Left renal pelvis (tissue), 4 donors: ENCODE data around the gene ITGA11. TPM values are rescaled to one million over a fixed set of nuclear protein-coding genes. Genes with fewer than 3 reads are reported as not detected.
"Not testable (repeated sequence)": the region's sequence is repeated elsewhere in the genome, so short reads cannot be mapped to it uniquely, and the experiment has no call there.

ENCODE experiments used
- DNase-seq, 4 donors: peaks; one replicate each; pipeline ENCODE4 v3.0.0-alpha.2; 2013; ENCODE audit warnings: low read depth in 4 of 4, low spot score in 3 of 4
- polyA plus RNA-seq, 4 donors: library from polyadenylated mRNA; unstranded; fragments of 120-200 nt; gene quantifications; one replicate each; pipeline ENCODE4 v1.2.1, GENCODE V29; 2013; ENCODE audit not compliant: insufficient read length in 4 of 4

ITGA11 gene
- polyA plus RNA-seq, 4 donors: 3.4 to 23.2 (median 4.4) TPM

DNA sequence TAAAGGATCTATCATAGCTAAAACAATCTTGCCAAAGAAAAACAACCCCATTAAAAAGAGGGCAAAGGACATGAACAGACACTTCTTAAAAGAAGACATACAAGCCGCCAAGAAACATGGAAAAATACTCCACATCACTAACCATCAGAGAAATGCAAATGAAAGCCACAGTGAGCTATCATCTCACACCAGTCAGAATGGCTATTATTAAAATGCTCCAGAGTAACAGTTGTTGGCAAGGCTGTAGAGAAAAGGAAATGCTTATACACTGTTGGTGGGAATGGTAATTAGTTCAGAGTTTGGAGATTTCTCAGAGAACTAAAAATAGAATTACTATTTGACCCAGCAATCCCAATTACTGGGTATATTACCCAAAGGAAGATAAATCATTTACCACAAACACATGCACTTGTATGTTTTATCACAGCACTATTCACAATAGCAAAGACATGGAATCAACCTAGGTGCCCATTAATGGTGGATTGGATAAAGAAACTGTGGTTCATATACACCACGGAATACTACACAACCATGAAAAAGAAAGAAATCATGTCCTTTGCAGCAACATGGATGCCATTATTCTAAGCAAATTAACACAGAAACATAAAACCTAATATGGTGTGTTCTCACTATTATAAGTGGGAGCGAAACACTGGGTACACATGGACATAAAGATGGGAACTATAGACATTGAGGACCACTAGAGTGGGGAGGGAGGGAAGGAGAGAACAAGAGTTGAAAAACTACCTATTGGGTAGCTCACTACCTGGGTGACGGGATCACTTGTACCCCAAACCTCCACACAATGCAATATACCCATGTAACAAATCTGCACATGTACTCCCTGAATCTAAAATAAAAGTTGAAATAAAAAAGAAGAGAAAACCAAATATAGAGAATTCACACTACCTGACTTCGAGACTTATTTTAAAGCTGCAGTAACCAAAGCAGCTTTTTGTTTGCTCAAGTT is 32.6 kb downstream of the ITGA11 start:
- DNase-seq: no peak

DNA sequence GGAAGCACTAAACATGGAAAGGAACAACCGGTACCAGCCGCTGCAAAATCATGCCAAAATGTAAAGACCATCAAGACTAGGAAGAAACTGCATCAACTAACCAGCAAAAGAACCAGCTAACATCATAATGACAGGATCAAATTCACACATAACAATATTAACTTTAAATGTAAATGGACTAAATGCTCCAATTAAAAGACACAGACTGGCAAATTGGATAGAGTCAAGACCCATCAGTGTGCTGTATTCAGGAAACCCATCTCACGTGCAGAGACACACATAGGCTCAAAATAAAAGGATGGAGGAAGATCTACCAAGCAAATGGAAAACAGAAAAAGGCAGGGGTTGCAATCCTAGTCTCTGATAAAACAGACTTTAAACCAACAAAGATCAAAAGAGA is 34.0 kb downstream of the ITGA11 start:
- not testable (repeated sequence) for DNase-seq

GRCh38 chr15:68396068-68396467 is 35.9 kb downstream of the ITGA11 start:
- DNase-seq: no peak

- no peak for DNase-seq
Observed at GRCh38 chr15:68391121-68391520, 40.8 kb downstream of the ITGA11 start.

DNA sequence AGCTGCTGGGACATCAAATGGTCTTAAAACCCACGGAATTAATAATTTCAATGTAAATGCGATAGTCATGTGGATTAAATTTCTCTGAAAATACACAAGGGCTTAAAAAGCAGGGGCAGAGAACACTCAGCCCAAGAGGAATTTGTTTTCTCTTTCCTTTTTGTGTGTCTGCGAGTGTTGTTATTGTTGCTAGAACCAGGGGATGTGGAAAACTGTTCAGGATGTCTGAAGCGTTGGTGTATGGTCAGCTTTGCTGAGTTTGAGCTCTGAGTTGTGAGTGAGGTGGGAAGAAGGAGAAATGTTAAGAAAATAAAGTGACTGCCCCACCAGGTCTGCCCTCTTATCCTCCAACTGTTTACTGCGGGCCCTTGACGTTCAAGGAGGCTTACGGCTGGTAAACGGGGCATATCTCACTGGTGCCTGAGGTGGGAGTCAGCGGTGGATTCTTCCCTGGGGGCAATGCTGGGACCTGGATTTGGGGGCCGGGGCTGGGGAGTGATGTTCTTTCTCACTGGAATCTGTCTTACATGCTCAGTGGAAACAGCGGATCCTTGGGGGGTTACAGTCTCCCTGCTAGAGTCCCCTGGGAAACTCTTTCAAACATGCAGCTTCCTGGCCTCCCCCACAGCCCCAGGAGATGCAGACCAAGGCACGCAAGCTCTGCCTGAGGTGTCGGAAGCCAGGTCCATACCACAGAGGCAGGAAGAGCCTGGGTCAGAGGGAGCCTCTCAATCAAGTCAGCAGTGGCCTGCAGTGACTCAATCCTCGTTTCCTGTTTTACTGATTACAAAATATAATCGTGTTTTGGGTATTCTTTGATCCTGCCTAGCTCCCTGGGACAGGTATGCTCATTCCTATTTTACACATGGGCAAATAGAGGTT is 41.8 kb downstream of the ITGA11 start:
- DNase-seq: no peak

- no peak for DNase-seq
Observed at GRCh38 chr15:68389041-68389930, 42.7 kb downstream of the ITGA11 start.

DNA sequence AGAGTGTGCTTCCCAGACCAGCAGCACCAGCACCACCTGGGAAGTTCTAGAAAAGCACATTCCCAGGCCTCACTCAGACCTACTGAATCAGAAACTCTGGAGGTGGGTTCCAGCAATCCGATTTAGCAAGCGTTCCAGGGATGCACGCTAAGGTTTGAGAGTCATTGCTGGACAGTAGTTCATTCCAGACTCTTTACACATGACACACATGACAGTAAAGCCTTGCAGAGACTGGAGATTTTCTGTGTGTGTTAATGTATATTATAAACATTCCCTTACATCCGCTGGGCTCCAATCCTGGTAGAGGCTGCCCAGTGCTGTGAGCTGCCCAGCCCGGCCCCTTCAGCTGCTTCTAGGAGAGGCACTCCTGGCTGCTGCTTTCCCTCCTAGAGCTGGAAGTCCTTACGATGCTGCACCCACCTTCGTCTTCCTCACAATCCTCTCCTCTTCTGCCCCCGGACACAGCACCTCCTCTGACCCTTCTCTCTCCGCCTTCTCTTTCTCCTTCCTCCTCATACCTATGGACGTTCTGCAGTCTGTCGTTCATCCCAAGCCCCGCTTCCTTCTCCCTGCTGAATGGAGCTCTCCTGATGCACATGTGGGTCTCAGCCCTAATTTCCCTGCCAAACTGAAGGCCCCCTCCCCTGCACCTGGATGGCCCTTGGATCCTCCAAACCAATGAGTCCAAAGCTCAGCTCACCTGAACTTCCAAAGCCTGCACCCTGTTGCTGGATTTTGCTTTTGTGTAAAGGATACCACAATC is 44.4 kb downstream of the ITGA11 start:
- DNase-seq: no peak

- no peak for DNase-seq
Observed at GRCh38 chr15:68386587-68387288, 45.2 kb downstream of the ITGA11 start.

DNA sequence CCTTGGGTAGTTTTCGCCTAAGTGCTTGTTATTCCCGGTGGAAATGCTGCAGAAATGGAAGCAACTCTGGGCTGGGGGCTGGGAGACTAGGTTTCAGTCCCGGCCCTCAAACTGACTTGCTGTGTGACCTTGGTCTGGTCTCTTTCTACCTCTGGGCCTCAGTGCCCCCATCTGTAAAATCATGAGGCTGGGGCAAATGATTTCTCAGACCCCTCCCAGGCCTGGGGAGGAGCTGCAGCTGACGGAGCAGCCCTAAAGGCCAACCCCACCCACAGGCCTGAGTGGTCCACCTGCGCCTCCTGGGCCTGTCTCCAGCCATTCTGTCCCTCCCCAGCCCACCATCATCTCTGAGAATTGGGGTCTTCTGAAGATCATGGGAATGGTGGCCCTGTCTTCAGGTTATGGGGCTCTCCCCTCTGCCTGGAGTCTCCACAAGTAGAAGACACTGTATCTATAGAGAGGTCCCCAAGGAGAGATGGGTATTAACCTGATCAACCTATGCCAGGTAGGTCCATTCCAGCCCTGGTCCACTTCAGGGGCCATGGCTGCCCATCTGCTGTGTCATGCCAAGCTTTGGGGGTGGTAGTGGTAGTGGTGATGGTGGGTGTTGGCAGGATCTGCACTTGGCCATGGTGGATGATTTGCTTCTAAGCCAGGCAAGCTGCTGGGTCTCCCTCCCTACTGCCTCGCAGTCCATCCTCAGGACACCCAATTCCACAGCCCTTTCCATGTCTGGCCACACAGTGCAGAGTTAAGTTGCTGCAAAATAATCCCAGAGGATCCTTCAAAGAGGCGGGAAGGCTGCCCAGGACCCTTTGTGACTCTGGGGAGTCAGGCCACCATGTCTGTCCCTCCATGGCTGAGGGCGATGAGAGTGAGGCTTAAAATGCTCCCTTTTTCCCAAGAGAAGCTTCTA is 46.0 kb downstream of the ITGA11 start:
- no peak for DNase-seq

GRCh38 chr15:68385240-68385561 is 46.8 kb downstream of the ITGA11 start:
- no peak for DNase-seq

- DNase-seq: no peak
Observed at GRCh38 chr15:68384451-68385239, 47.3 kb downstream of the ITGA11 start.

- DNase-seq: no peak
Observed at GRCh38 chr15:68383161-68384074, 48.5 kb downstream of the ITGA11 start.

GRCh38 chr15:68382286-68383007 is 49.5 kb downstream of the ITGA11 start:
- DNase-seq: no peak

GRCh38 chr15:68380456-68380855 is 51.5 kb downstream of the ITGA11 start:
- DNase-seq: no peak

DNA sequence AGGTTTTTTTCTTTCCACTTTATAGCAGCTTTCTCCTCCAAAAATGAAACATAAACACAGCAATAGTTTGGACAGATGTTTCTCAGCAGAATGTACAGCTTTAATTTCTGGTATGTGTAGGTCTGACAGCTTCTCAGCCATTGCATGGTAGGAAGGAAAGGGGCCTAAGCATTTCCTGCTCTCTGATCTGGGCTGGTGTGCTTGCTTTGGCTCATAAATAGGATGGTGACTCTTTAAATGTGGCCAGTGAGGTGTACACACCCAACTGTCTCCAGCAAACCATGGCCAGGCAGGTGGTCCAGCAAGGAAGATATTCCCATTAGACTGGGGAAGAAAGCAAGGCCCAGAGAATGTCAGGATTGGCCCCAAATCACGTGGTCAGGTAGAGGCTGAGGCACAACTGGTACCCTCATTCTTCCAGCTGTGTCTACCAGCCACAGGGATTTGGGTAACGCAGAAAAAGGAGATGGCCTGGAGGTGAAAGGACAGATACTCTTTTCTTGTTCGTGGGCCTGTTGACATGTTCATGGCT is 52.1 kb downstream of the ITGA11 start:
- DNase-seq: peak in 1 of 4 donors; percentile 27
